HEK293T (cell line): ENCODE measurements around the gene KLC1.

Experiments used
- CTBP1 ChIP-seq: fragments of 450-650 bp; IDR thresholded peaks from 2 replicates; pipeline ENCODE4 v1.6.1; 2016; ENCODE audit warnings: borderline replicate concordance
- ELF4 ChIP-seq: fragments of 450-650 bp; IDR thresholded peaks from 2 replicates; pipeline ENCODE4 v1.6.1; 2017; ENCODE audit warnings: antibody characterized with exemption
- FOXK2 ChIP-seq: fragments of 450-650 bp; IDR thresholded peaks from 2 replicates; pipeline ENCODE4 v1.6.1; 2016; ENCODE audit warnings: mild to moderate bottlenecking
- FOXM1 ChIP-seq: fragments of 450-650 bp; IDR thresholded peaks from 2 replicates; pipeline ENCODE4 v1.6.1; 2017; ENCODE audit warnings: mild to moderate bottlenecking, borderline replicate concordance
- L3MBTL2 ChIP-seq: fragments of 450-650 bp; conservative IDR thresholded peaks from 2 replicates; pipeline ENCODE4 v1.6.1; 2016; ENCODE audit warnings: mild to moderate bottlenecking
- LEF1 ChIP-seq: fragments of 450-650 bp; IDR thresholded peaks from 2 replicates; pipeline ENCODE4 v1.6.1; 2017; ENCODE audit warnings: mild to moderate bottlenecking, borderline replicate concordance
- SP1 ChIP-seq: fragments of 450-650 bp; IDR thresholded peaks from 2 replicates; pipeline ENCODE4 v1.6.1; 2017
- SUZ12 ChIP-seq: fragments of 450-650 bp; IDR thresholded peaks from 2 replicates; pipeline ENCODE4 v1.6.1; 2016; ENCODE audit warnings: mild to moderate bottlenecking
- ZNF384 ChIP-seq: fragments of 450-650 bp; IDR thresholded peaks from 2 replicates; pipeline ENCODE4 v1.6.1; 2016

DNA sequence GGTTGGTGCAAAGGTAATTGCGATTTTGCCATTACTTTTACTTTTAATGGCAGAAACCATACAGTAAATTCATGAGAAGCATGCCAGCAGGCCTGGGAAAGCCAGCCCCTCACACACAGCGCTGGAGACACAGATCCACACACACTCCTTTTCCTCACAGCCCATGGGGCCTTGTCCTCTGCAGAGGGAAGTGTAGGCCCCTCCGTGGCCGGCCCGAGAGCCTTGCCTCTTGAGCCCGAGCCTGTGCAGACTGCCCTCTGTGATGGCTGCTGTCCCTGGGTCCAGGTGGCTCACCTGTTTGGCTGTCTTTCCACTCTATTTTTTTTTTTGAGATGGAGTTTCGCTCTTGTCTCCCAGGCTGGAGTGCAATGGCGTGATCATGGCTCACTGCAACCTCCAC is 46.9 kb downstream of the KLC1 start:
- TF ChIP-seq ZNF384 = no peak
- no peak for TF ChIP-seq SP1
- no peak for TF ChIP-seq FOXM1
- TF ChIP-seq ELF4 = no peak
- no peak for TF ChIP-seq L3MBTL2
- no peak for TF ChIP-seq CTBP1
- no peak for TF ChIP-seq FOXK2
- no peak for TF ChIP-seq SUZ12
- TF ChIP-seq LEF1 = no peak
